Measurements from ENCODE around the gene CAPN1.

CAPN1 gene

GRCh38 chr11:65224930-65225278 lies 43.2 kb downstream of the CAPN1 start:
- TF ChIP-seq SPI1 (IDR thresholded peaks at IDR 0.05; ENCODE audit: borderline replicate concordance, low read depth) (no peak), GABPA (IDR thresholded peaks at IDR 0.05; ENCODE audit: low read depth) (no peak), POLR2AphosphoS5 (IDR thresholded peaks at IDR 0.05; ENCODE audit: low read depth) (no peak)
- TF ChIP-seq, protein P1, sequence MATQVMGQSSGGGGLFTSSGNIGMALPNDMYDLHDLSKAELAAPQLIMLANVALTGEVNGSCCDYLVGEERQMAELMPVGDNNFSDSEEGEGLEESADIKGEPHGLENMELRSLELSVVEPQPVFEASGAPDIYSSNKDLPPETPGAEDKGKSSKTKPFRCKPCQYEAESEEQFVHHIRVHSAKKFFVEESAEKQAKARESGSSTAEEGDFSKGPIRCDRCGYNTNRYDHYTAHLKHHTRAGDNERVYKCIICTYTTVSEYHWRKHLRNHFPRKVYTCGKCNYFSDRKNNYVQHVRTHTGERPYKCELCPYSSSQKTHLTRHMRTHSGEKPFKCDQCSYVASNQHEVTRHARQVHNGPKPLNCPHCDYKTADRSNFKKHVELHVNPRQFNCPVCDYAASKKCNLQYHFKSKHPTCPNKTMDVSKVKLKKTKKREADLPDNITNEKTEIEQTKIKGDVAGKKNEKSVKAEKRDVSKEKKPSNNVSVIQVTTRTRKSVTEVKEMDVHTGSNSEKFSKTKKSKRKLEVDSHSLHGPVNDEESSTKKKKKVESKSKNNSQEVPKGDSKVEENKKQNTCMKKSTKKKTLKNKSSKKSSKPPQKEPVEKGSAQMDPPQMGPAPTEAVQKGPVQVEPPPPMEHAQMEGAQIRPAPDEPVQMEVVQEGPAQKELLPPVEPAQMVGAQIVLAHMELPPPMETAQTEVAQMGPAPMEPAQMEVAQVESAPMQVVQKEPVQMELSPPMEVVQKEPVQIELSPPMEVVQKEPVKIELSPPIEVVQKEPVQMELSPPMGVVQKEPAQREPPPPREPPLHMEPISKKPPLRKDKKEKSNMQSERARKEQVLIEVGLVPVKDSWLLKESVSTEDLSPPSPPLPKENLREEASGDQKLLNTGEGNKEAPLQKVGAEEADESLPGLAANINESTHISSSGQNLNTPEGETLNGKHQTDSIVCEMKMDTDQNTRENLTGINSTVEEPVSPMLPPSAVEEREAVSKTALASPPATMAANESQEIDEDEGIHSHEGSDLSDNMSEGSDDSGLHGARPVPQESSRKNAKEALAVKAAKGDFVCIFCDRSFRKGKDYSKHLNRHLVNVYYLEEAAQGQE (IDR thresholded peaks at IDR 0.05; ENCODE audit: insufficient replicate concordance, low read depth), result no peak
- TF ChIP-seq, protein P2, sequence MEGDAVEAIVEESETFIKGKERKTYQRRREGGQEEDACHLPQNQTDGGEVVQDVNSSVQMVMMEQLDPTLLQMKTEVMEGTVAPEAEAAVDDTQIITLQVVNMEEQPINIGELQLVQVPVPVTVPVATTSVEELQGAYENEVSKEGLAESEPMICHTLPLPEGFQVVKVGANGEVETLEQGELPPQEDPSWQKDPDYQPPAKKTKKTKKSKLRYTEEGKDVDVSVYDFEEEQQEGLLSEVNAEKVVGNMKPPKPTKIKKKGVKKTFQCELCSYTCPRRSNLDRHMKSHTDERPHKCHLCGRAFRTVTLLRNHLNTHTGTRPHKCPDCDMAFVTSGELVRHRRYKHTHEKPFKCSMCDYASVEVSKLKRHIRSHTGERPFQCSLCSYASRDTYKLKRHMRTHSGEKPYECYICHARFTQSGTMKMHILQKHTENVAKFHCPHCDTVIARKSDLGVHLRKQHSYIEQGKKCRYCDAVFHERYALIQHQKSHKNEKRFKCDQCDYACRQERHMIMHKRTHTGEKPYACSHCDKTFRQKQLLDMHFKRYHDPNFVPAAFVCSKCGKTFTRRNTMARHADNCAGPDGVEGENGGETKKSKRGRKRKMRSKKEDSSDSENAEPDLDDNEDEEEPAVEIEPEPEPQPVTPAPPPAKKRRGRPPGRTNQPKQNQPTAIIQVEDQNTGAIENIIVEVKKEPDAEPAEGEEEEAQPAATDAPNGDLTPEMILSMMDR (IDR thresholded peaks at IDR 0.05; ENCODE audit: insufficient read depth, low read length), result no peak
- H3K27ac ChIP-seq (replicated peaks), result peak overlapping the region; percentile 36; the same call in 1 of the 2 replicates
- DNase-seq (ENCODE audit: low read depth in 1 of 2, low spot score in 1 of 2), result no peak
- no peak overlapping the region for H3K4me3 ChIP-seq (replicated peaks; ENCODE audit: insufficient read depth, low read length)
- H3K27me3 ChIP-seq (ENCODE audit: insufficient read depth, poor library complexity, severe bottlenecking), result no peaks in the 10 kb centered on the region

DNA sequence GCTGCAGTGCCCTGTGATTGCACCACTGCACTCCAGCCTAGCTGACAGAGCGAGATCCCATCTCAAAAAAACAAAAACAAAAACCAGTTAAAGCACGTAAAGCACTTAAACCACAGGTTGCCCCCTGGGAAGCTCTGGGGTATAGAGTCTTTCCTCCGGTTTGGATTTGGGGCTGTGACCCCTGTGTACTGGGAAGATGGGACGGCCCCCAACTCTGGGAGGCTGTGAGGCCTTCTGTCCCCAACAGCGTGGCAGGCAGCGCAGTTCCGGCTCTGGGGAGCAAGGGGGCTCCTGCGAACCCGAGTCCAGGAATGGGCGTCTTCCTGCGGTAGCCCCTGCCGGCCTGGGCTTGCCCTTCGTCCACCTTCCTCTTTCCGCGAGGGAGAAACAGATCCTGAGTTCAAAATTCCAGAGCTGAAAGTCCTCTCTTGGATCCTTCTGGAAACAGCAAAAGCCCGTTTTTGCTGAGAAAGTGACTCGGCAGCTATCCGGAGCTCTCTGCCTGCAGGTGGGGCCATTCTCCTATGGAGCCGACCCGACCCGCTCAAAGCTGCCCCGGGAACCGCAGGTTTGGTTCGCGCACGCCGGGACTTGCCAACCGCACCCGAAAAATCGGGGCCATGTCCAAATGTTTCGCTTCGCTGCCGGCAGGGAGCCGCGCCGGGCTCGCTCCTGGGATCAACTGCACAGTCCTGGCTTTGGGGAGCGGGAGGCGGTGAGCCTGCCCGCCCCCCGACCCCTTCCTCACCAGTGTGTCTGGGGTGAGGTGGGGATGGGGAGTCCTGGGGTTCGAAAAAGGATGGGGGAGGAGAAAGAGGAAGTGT lies 43.8 kb downstream of the CAPN1 start:
- H3K4me3 ChIP-seq (replicated peaks; ENCODE audit: insufficient read depth, low read length), result peak overlapping the region; percentile 52
- H3K27ac ChIP-seq (replicated peaks), result peak overlapping the region; percentile 36; the same call in 1 of the 2 replicates

GRCh38 chr11:65226103-65226442 lies 44.3 kb downstream of the CAPN1 start:
- no peak for DNase-seq (ENCODE audit: low read depth in 1 of 2, low spot score in 1 of 2)
- H3K27ac ChIP-seq (replicated peaks), result no peak overlapping the region
- TF ChIP-seq POLR2AphosphoS5 (IDR thresholded peaks at IDR 0.05; ENCODE audit: low read depth) (no peak), SPI1 (IDR thresholded peaks at IDR 0.05; ENCODE audit: borderline replicate concordance, low read depth) (no peak; the same call in 1 of the 2 replicates), GABPA (IDR thresholded peaks at IDR 0.05; ENCODE audit: low read depth) (no peak)
- TF ChIP-seq, protein P2 (IDR thresholded peaks at IDR 0.05; ENCODE audit: insufficient read depth, low read length), result no peak
- TF ChIP-seq, protein P1 (IDR thresholded peaks at IDR 0.05; ENCODE audit: insufficient replicate concordance, low read depth), result no peak

More for the DNA sequence above, 43.8 kb downstream of the CAPN1 start:
- peak in 1 of 2 experiments; percentile 49 for DNase-seq (ENCODE audit: low read depth in 1 of 2, low spot score in 1 of 2)
- H3K27me3 ChIP-seq (ENCODE audit: insufficient read depth, poor library complexity, severe bottlenecking), result no peaks in the 10 kb centered on the region
- no peak for TF ChIP-seq POLR2AphosphoS5 (IDR thresholded peaks at IDR 0.05; ENCODE audit: low read depth)
- TF ChIP-seq, protein P2 (IDR thresholded peaks at IDR 0.05; ENCODE audit: insufficient read depth, low read length), result peak; percentile 6
- no peak for TF ChIP-seq GABPA (IDR thresholded peaks at IDR 0.05; ENCODE audit: low read depth)
- peak; percentile 93; the same call in 1 of the 2 replicates for TF ChIP-seq SPI1 (IDR thresholded peaks at IDR 0.05; ENCODE audit: borderline replicate concordance, low read depth)
- TF ChIP-seq, protein P1 (IDR thresholded peaks at IDR 0.05; ENCODE audit: insufficient replicate concordance, low read depth), result no peak

More at GRCh38 chr11:65226103-65226442, 44.3 kb downstream of the CAPN1 start:
- Histone ChIP-seq H3K4me3 (replicated peaks; ENCODE audit: insufficient read depth, low read length) (peak overlapping the region; percentile 52), H3K27me3 (ENCODE audit: insufficient read depth, poor library complexity, severe bottlenecking) (no peaks in the 10 kb centered on the region)
